Thyroid gland (tissue), 4 donors: ENCODE measurements around the gene TBL1XR1.

Experiments used
- CTCF ChIP-seq, 6 experiments: fragments of 200-600 bp in 3 of 6; fragments of 450-650 bp in 3 of 6; sonication (generic) in 3 of 6; IDR thresholded peaks; one replicate each; pipeline ENCODE4 v1.5.1; 2016 to 2019; ENCODE audit warnings: antibody characterized with exemption in 6 of 6, mild to moderate bottlenecking in 2 of 6, inconsistent platforms in 1 of 6, moderate library complexity in 1 of 6
- POLR2A ChIP-seq, 2 donors: fragments of 450-650 bp; IDR thresholded peaks; one replicate each; pipeline ENCODE4 v1.6.1; 2017; ENCODE audit warnings: antibody characterized with exemption in 2 of 2, mild to moderate bottlenecking in 2 of 2, moderate library complexity in 1 of 2

DNA sequence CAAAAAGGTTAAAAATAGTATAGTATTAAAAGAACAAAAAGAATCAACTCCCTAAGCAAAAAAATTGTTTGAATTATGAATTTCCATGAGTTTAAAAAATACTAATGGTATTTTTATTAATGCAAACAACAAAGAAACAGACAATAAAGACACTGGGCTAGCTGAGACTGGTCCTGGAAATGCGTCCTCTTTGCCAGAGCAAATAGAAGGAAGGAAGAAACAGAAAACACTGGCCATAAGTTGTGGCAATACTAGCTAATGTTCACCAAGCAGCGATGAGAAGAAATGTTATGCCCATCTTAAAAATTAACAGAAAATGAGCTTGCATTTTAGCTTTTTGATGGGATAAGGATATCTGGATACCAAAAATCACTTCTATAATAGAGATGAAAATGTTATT lies 88.6 kb downstream of the TBL1XR1 start:
- no peak for TF ChIP-seq CTCF (IDR thresholded peaks at IDR 0.05)
- TF ChIP-seq POLR2A (IDR thresholded peaks at IDR 0.05), result no peak
